ENCODE measurements around the gene EYA3.

Gene EYA3

GRCh38 chr1:28070725-28071593, 17.5 kb downstream of the EYA3 start:
- DNase-seq = no peak

DNA sequence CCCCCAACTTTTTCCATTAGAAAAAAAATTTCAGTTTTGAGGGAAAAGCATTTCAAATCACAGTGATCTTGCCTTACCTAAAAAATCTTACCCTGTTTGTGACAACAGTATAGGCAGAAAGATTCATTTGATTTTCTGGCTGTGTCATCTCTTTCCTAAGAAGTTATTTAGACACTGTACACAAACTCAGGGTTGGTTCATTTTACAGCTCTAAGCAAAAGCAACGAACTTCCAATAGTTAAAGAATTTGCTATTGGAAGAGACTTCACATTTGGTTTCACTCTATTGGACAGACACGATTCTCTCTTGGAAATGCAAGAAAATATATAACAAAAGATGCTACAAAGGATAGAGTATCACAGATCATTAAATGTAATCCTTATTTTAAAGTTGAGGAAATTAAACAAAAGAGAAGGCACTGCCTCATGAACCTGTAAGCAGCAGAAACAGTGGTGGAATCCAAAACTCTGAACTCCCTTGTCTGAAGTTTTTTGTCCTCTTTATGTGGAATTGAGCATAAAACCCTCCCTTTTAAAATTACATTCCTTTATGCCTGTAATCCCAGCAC, 20.8 kb downstream of the EYA3 start:
- DNase-seq = no peak

DNA sequence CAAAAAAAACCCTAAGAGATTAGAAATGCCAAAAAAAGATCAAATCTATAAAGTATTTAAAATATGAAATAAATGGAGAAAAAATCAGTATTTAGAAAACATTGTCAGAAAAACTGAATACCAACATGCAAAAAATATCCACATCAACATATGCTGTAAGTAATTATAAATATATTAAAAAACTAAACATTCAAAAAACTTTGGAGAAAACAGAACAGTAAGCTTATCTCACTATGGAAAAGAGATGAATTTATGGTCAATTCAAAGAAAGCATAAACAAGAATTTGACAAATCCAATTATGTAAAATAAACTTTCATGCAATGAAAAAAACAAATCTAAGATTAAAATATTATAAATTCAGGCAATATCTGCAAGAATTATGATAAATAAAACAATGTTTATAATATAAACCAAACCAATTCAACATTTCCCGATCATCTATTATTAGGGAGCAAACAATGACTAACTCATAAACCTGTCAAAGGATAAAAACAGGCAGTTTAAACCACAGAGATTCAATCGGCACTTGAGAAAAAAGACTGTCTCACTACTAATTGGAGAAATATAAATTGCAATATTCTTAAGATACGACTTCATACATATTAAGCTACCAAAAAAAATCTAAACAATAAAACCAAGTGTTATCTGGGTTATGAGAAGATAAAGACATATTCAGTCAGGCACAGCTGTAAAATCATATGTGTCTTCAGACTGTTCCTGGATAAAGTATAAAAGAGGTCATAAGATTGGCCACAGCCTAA, 21.8 kb downstream of the EYA3 start:
- DNase-seq = no peak

- DNase-seq = no peak
Observed at GRCh38 chr1:28064064-28064463, 24.3 kb downstream of the EYA3 start.

DNA sequence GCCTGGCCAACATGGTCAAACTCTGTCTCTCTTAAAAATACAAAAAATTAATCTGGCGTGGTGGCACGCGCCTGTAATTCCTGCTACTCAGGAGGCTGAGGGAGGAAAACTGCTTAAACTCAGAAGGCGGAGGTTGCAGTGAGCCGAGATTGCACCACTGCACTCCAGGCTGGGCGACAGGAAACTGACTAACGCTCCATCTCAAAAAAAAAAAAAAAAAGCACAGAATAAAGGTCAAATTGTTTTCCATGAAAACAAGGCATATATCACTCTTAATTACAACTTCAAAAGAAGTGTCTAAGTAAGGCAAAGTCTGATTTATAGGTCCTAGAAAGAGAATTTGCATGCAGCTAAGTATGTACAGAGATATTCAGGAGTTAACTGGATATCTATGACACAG, 25.6 kb downstream of the EYA3 start:
- DNase-seq = no peak

DNA sequence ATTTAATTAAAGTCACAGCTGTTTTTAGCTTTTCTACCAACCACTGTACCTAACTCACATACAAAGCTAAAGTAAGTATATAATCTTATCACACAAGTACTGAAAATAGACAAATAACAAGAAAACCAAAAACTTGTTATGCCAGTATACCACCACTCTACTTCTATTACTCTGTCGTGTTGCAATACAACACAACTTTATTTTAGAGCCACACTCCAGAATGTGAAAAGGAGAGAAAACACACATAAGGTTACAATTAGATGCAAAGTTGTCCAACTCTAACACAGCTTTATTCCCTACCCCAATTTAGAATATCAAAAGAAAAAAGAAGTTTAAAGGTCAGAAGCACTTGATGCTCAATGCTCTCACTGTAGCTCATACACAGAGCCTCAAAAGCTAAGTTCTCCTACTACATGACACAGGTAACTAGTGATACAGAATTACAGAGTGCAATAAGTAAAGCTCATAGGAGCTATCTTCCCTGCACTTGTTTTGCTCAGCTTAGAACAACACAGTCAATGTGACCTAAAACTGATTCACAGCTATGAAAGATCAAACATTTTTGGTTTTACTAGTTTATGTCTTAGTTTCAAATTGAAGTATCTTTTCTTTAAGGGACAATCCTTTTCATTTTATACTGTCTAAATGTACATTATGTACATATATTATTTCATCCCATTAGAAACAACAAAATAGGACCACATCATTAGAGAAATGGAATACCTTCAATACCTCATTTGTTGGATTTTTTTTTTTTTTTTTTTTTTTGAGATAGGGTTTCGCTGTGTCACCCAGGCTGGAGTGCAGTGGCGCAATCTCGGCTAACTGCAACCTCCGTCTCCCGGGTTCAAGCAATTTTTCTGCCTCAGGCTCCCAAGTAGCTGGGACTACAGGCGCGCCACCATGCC, 29.2 kb downstream of the EYA3 start:
- DNase-seq = no peak

DNA sequence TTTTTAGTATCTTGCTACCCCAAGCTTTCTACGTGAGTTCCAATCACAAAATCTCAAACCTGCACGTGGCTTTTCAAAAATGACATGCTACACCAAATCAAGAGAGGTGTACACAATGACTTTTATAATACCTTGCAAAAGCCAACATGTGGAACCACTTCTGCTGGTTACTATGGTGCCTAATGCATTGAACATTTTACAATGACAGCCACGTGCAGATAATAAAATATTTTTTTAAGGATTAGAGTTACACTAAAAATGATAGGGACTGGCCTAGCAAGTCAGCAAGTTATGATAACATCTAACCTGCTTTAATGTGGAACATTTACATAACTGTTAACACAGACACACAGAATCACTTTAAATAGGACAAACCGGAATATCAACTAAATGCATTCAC, 30.2 kb downstream of the EYA3 start:
- DNase-seq = no peak

DNA sequence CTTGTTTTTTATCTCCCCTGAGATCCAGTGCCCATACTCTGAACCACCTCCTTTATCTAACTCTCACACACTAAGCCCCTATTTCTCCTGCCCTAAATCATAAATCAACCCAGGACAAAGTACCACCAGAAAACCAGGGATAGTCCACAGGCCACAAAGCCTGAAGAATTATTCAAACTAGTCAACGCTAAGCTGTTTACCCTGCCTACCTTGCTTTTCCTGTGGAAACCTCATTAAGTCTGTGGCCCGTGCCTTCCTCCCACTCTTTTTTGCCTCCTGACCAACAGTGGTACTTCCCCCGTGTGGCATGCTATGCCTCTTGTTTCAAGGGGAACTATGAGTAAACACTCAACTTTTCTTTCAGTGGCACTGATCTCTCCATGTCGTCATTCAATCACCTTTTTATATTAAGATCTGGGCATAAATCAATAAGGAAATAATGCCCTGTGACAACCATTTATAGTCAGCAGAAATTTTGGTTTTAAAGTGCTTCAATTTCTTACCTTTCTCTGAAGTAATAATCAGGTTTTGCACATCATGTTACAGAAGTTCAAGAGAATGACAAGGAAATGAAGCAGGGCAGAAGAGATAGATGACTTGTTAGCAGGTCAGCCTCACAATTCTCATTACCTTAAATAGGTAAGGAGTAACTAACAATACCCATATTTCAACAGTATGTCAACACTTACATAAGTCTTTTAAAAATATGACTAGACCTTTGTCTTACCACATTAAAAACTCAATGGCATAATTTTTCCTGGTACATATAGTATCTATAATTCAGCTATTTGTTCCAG, 32.1 kb downstream of the EYA3 start:
- no peak for DNase-seq

- DNase-seq = no peak
Observed at GRCh38 chr1:28050776-28051175, 37.6 kb downstream of the EYA3 start.

DNA sequence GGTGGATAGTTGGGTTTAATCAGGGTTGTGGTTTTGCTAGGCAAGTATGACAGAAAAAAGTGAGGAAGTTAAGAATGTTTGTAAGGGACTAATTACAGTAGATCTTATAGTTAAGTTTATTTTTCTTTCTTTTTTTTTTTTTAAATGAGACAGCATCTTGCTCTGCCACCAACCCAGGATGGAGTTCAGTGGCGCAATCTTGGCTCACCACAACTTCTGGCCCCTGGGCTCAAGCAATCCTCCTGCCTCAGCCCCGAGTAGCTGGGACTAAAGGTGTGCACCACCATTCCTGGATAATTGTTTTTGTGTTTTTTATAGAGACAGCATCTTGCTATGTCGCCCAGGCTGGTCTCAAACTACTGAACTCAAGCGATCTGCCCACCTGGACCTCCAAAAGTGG, 41.7 kb downstream of the EYA3 start:
- DNase-seq = no peak

GRCh38 chr1:28045777-28046176, 42.6 kb downstream of the EYA3 start:
- DNase-seq = no peak

- DNase-seq = no peak
Observed at GRCh38 chr1:28044399-28044798, 44.0 kb downstream of the EYA3 start.

DNA sequence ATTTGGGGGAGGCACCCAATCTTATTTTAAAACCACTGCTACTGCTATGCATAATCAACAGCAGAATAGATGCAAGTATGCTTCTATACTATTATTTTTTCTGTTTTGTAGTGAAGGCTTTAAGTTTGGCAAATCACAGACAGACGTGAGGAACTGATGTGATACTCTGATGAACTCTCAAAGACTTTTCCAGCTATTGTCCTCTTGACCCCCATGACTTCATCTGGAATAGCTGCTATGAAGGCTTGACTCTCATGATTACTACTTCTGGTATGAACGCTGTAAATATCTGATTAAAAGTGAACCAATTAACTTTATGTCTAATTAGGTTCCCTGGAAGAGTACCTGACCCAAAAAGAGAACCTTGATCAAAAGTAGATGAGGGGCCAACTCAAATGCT, 49.1 kb downstream of the EYA3 start:
- DNase-seq = no peak

GRCh38 chr1:28037946-28038345, 50.5 kb downstream of the EYA3 start:
- no peak for DNase-seq

DNA sequence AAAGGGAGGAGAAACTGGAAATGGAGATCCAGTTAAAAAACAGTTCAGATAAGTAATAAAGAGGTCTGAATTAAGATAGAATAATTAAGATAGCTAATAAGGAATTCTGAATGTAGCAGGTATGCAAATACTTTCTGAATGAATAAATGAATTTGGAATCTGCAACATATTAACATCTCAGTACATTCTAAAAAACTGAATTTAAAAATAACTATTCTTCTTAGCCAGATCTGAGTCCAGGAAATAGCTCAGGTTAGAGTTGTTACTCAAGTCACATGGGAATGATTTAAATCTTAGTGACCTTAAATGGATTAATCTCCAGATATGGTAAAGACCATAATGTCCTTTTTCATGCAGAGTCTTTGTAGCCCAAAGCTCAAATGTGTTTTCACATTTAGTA, 51.2 kb downstream of the EYA3 start:
- DNase-seq = no peak

DNA sequence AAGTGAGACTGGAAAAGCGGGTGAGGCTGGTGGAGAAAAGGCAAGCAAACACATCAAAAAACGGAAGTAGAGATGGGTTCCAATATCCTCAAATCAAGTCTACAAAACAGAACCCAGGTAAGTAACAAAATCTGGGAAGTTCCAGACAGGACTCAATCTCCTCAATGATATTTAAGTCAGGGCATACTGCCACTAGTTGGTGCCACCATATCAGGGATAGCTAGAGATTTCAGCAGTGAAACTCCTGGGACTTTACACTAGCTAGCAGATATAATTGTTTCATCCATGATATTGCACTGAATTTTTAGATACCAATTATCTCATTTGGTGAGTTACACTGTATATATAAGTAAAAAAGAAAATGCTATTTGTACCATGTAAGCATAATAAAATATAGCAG, 52.0 kb downstream of the EYA3 start:
- no peak for DNase-seq

GRCh38 chr1:28035420-28035819, 53.0 kb downstream of the EYA3 start:
- DNase-seq = no peak

- no peak for DNase-seq
Observed at GRCh38 chr1:28032281-28032680, 56.1 kb downstream of the EYA3 start.

DNA sequence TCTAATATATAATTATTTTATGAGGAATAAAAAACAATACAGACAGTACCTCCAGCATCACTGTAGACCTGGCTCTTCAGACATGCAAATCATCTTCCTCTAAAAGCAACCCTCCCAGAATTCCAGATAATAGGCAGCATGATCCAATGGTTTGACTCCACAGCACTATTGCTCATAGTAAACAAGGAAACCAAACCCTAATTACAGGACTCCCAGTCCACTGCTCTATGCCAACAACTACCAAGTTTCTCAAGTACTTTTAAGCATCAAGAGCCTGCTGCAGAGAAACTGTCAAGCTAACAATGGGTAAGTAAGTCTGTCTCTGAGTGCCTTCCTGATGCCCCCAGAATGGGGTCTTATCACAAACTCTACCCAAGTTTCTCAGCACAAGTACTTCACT, 57.2 kb downstream of the EYA3 start:
- no peak for DNase-seq

- no peak for DNase-seq
Observed at GRCh38 chr1:28028873-28029654, 59.3 kb downstream of the EYA3 start.

- no peak for DNase-seq
Observed at GRCh38 chr1:28027660-28028059, 60.8 kb downstream of the EYA3 start.
